GM18858 (cell line): ENCODE results near the gene AFM.

Experiments
- ATAC-seq: cut with Tn5 transposase; IDR thresholded peaks from one replicate; pipeline ENCODE4 v1.9.1; 2021; ENCODE audit not compliant: unreplicated experiment

The AFM gene

DNA sequence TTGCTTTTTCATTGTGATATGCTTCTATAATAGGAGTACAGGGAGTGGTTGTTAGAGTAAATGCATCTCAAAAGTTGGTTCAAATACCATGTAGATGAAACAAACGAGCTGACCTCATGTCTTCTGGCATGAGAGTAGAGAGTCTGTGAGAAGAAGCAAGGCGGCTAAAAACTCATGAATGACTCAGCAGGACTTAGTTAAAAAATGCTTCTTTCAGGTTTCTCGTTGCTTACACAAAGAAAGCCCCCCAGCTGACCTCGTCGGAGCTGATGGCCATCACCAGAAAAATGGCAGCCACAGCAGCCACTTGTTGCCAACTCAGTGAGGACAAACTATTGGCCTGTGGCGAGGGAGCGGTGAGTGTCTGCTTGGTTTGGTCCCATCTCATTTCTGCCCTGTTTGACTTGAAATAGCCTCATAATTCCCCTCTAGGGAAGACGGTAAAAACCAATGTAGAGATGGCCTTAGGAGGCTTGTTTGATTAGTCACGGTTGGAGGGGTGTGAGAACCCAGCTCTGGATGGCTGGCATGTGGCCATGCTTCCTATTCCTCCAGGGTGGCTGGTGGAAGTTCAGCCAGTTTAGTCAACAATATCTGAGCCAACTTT lies 31.0 kb upstream of the AFM start:
- no peak for ATAC-seq

DNA sequence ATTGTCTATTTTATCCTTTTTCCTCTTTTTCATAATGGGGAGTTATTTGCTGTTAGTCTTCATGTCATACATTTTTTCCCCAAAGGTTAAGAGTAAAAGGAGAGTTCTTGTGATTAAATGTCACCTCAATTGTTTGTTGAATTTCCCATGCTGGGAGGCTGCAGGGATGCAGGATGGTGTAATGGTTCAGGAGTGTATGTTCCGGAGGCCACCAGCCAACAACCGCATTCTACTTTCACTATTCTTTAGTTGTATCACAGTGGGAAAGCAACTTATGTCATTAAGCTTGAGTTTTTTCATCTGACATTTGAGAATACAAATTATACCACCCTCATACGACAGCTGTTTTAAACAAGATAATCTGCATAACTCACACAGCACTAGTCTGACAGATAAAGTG lies 30.1 kb upstream of the AFM start:
- no peak for ATAC-seq

DNA sequence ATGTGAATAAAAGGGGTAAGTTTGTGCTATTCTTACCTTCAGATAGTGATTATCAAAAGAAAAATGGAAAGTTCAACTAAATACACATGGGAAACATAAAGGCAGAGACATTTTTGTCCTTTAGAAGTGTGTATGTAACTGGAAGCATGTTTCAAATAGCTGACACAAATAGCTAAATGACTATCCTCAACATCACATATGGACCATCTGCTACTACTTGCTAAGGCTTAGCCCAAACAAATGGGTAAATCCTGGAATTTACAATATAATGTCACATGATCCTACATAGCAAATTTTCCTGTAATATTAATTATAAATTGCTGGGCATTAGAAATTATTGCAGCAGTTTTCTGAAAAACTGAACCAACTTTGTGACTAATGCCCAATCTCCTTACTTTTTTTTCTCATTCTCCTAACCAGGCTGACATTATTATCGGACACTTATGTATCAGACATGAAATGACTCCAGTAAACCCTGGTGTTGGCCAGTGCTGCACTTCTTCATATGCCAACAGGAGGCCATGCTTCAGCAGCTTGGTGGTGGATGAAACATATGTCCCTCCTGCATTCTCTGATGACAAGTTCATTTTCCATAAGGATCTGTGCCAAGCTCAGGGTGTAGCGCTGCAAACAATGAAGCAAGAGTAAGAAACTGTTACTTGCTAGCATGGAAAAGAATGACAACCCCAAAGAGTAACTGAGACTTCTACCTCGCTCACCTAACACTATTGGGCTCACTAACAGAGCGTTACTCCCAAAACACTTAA lies 29.4 kb upstream of the AFM start:
- ATAC-seq, result no peak

DNA sequence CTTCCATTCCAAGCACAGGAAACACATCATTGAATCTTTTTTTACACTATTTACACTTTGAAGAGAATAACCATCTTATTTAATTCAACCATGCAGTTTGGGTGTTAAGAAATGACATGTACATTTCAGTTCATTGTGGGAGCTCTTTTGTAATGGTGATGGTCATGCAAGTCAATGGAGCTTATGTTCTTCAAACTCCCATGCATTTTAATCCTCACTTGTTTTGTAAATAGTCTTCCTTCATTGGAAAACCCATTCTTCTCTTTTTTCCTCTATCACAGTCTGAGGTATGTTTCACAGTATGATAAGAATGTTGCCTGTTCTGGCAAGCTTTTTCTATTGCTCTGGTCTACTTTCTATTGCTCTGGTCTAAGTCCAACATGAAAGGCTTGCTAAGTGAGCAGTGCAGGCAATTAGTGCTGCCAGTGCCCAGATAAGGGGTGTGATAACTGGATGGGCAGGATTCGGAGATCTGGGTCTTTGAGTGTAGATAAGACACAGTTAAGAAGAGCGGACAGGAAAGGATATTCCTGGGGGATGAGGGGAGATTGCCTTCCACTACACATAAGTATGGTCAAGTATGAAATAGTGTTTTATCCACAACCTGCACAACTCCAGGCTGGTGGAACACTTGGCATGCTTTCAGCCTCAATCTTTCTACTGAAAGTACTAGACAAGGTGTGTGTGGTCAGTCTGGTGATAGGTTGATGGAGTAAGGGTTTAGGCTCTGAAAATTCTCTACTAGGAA lies 28.4 kb upstream of the AFM start:
- no peak for ATAC-seq

DNA sequence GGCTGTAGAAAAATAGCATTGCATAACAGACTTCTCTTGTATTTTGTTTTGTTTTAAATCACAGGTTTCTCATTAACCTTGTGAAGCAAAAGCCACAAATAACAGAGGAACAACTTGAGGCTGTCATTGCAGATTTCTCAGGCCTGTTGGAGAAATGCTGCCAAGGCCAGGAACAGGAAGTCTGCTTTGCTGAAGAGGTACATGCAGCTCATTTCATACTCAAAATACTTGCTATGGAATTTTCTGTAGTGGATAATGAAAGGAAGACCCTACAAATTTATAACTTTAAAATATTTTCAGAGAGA lies 27.9 kb upstream of the AFM start:
- ATAC-seq, result no peak

DNA sequence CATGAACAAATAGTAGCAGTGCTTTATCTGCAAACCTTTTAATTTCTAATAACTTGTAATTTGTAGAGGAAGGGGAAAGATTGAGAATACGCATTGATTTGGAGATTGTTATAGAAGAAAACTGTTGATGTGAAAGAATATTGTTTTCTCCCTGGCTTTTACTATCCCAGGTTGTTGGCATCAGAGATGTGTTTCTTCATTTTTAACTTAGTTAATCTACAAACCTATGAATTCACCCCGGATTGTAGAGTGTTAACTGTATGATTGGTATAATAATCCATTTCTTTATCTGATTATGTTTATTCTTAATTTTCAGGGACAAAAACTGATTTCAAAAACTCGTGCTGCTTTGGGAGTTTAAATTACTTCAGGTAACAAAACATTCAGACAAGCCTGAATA lies 26.6 kb upstream of the AFM start:
- ATAC-seq, result no peak

DNA sequence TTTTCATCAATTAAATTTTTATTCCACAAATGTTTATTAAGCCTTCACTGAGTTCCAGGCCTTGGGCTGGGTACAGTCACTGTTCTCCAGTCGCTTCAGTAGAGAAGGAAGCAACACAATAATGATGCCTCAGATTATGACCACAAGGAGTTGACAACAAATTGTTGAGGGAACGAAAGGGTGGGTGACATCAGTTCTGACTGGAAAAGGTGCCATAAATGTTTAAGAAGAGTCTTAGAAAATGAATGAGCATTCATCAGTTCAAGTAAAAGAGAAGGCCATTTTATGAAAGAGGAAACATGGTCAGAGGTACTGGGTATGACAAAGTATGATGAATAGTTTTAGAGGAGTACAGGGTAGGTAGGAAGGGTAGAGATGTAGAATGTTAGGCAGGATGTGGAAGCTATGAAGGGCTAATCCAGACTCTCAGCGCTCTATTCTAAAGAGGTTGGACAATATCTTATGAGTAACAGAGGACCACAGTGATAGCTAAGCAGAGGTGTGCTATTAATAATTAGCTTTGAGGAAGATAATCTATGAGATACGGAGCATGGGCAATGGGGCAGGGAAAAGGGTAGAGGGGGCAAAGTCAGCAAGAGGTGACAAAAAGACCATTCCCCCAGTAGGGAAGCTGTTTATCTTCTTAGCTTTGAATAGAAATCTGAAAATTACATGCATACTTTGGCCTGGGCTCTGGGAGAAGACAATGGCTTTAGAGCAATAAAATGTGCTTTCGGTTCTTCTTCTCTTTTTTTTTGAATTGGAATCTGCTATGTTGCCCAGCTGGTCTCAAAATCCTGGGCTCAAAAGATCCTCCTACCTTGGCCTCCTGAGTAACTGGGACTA lies 25.1 kb upstream of the AFM start:
- no peak for ATAC-seq

DNA sequence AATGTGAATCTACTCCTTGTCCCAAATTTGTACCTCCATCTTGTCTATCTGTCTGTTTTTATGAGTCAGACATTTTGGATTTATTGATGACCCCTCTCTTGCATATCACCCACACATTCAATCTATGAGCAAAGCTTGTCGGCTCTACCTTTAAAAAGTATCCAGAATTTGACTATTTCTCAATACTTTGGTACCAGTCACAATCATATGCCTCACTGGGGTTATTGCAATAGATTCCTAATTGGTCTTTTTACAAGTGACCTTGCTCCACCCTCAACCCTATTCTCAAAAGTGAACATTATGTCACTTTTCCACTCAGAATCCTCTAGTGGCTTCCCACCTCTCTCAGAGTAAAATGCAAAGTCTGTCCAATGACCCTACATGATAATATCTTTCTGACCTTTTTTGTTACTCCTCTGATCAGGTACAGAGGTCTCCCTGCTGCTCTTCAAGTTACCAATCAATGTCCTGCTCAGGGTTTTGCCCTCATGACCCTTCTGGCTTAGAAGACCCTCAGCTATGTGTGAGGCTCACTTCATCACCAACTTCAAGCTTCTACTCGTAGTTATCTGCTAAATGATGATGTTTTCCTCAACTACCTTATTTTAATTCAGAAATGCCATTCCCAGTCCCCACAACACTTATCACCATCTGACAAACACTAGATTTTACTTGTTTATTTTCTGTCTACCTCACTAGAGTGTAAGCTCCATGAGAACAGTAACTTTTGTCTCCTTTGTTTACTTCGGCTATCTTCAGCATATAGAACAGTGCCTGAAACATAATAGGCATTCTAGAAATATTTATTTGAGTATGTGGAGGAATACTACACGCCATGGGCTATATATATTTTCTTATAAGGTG lies 23.1 kb upstream of the AFM start:
- ATAC-seq, result no peak

DNA sequence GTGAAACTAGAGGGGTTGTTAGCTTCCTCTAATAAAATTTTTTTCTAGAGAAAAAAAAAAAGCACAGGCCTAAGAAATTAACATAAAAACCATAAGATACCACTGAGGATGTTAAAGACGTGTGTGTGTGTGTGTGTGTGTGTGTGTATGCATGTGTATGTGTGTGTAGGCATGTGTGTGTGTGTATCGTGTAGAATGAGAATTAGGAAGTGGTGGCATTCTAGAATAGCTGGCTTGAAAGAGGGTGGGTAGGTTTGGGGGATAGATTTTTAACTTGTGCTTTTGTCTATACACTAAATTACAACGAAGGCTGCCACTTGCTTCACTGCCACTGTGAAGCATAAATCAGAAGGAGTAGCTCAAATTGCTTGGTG lies 22.5 kb upstream of the AFM start:
- no peak for ATAC-seq

DNA sequence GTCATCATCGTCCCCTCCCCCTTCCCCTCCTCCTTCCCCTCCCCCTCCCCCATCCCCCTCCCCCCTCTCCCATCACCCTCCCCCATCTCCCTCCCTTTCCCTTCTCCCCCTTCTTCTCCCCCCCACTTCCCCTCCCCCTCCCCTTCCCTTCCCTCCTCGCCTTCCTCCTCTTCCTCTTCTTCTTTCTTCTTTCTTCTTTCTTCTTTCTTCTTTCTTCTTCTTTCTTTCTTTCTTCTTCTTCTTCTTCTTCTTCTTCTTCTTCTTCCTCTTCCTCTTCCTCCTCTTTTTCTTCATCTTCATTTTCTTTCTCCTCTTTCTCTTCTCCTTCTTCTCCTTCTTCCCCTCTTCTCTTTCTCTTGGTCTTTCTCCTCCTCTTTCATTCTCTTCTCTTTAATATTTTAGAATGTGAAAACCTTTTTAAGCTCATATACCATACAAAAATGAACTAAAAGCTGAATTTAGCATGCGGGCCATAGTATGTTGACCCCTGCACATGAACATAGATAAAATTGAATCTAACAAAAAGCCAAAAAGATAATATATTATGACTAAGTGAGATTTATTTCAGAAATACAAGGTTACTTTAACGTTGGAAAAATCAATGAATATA lies 20.5 kb upstream of the AFM start:
- no peak for ATAC-seq

DNA sequence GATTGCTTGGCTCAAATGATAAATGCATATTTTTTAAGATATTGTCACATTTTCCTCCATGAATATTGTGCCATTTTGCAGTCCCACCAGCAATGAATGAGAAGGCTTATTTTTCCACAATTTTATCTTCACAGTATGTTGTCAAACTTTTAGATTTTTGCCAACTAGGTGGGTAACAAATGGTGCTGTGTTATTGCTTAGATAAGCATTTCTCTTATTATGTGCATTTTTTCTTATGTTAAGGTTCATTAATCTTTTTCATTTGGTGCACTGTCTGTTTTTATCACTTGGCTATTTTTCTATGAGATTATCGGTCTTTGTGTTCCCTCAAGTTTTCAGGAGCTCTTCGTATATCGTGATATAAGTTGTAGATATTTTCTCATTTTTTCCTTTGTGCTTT lies 13.4 kb upstream of the AFM start:
- ATAC-seq, result no peak

DNA sequence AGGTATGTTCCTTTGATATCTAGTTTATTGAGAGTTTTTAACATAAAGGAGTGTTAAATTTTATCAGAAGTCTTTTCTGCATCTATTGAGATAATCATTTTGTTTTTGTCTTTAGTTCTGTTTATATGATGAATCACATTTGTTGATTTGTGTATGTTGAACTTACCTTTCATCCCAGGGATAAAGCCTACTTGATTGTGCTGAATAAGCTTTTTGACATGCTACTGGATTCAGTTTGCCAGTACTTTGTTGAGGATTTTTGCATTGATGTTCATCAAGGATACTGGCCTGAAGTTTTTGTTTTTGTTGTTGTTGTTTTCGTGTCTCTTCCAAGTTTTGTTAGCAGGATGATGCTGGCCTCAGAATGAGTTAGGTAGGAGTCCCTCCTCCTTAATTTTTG lies 10.8 kb upstream of the AFM start:
- ATAC-seq, result no peak

DNA sequence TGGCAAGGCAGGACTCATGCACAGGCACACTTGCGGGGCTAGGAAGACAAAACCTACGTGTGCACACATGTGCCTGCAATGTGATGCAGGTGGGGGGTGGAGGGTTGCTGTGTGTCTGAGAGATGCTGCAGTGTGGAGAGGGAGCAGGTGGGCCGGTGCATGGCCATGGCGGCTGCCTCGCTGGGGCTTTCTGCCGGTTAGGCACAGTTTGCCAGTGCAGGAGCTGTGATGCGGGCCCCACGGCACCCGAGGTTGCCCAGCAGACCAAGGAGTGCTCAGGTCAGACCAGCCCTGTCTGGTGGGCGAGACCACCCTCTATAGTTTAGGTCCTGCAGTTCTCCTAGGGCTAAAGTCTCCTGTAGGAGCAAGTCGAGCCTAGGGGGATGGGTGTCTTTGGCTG lies 4.4 kb upstream of the AFM start:
- ATAC-seq, result no peak

DNA sequence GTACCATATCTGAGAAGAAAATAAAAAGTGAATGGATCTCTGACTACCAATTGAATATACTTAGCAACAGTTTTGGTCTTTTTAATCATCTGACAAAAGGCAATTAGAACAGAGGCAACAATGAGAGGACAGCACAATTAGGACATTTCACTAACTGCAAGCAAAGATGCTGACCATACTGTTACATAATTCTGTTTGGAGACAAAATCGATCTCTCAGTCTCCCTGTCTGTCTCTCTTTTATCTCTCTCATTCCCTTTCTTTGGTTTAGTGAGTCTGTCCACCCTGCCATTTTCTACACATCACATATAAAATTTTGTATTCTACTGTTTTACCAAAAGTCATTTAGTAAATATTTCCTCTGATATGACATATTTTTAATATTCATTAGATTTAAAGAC lies 2.2 kb upstream of the AFM start:
- ATAC-seq, result no peak

DNA sequence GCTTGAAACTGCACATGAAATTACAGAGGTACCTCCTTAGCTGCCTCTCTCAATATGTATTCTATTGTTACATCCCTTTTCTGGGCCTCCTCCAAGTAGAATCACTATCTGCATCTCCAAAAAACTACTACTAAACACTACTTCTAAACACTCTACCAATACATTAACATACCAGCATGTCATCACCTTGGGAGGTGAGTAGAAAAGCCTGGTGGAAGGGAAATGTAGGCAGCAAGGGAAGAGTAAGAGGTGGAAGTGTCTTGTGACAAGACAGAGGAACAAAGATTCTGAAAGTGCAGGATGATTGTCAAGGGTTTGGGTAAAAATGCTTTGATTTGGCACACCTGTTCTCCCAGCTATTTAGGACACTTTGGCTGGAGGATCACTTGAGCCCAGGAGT lies 3.5 kb downstream of the AFM start:
- ATAC-seq, result no peak

DNA sequence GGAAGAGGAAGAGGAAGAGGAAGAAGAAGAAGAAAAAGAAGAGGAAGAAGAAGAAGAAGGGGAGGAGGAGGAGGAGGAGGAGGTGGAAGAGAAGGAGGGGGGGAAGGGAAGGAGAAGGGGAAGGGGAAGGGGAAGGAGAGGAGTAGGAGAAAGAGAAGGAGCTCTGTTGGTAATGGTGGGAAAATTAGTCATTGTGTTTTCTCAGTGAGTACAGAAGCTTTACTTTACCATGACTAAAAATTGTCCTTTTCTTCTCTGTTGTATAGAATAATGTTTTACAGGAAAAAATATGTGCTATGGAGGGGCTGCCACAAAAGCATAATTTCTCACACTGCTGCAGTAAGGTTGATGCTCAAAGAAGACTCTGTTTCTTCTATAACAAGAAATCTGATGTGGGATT lies 4.1 kb downstream of the AFM start:
- ATAC-seq, result no peak

DNA sequence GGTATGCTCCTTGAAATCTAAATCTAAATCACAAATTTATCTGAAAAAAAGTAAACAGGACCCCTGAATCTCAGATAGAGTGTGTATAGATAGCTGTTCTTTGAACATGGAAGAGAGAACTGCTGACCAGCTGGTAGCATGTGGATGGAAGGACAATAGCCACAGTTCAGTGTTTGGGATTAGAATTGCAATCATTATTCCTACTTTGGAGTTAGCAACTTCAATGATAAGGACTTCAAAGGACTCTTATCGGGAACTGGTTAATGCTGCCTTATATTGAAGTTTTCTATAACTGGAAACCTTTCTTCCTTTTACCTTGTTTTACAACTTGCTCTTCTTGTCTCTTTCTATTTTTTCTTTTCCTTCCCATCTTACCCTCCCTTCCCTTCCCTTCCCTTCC lies 5.0 kb downstream of the AFM start:
- no peak for ATAC-seq

DNA sequence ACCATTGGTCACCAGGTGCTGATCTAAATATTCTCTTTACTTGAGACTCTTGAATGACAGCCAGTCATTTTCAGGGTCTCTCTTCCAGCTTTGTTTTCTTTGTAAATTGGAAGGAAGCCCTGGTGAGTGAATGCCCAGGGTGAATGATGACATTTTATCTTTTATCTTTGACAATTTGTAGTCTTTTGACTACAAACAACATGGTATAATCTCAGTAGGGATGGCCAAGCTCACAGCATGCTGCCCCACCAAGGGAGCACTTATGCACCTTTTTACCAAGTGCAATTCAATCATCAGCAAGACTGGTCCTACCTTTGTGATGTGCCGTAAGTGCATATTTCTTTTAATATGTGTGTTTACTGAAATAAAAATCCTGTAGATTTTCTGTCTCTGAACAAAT lies 5.7 kb downstream of the AFM start:
- no peak for ATAC-seq

DNA sequence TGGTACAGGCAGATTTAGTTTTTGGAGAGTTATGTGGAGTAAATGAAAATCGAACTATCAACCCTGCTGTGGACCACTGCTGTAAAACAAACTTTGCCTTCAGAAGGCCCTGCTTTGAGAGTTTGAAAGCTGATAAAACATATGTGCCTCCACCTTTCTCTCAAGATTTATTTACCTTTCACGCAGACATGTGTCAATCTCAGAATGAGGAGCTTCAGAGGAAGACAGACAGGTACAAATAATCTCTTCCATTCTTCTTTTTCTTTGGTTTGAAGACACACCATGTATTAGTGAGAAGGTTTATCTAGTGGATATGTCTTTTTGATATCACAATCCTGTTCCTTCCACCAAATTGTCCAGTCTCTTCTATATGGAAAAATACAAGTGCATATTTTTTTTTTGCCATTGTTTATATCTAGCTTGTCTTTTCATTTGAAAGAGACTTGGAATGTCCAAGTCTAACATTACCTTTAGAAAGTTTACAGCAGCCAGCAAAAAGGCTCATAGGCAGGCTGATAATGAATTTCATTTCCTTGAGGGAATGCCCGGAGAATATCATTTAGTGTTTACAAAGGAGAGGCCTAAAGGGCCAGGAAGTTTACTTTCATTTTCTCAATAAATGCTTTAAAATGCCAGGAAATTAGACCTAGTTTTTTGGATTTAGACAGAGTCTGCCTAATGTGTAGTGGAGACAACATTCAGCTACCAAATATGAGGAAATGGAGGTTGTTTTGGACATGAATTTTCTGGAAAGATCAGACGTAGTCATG lies 18.6 kb downstream of the AFM start:
- ATAC-seq, result no peak
